ENCODE measurements around the gene RAP1GAP2. TPM values are rescaled to one million over a fixed set of nuclear protein-coding genes. Genes with fewer than 3 reads are reported as not detected.
A peak's percentile ranks its signal among the peaks of the same experiment; 100 is the strongest.

RAP1GAP2 gene
- polyA plus RNA-seq, 1 of the 3 experiments (the other 2 are of a cell fraction): 22.0 TPM

- H3K4me1 ChIP-seq (ENCODE audit: control insufficient read depth in 1 of 2, insufficient read depth in 2 of 2, low read depth in 1 of 2, low read length in 1 of 2): peaks cover 19 to 58% of the 10 kb centered on the region in 2 experiments; a peak in 3 of 4 replicates
- WGBS (ENCODE audit: low lambda C conversion rate): 52% methylated on average over 9 of the region's 10 CpGs
- H3K36me3 ChIP-seq (replicated peaks in 1 of 2; ENCODE audit: control insufficient read depth in 1 of 2, insufficient read depth in 2 of 2, low read length in 1 of 2): no peaks in the 10 kb centered on the region
- H3K4me2 ChIP-seq: peak overlapping the region; percentile 30
- 0 out of 2 replicates have a peak overlapping the region, but pooled peaks have one; percentile 27 for H2AFZ ChIP-seq (ENCODE audit: low read depth)
- peaks cover 29% of the 10 kb centered on the region for H3K79me2 ChIP-seq (ENCODE audit: insufficient read depth)
- H3F3A ChIP-seq (replicated peaks; ENCODE audit: insufficient read depth): peaks cover 4% of the 10 kb centered on the region
- H3K27me3 ChIP-seq (ENCODE audit: insufficient read depth): no peaks in the 10 kb centered on the region
- CTCF ChIA-PET: interaction anchor here (0.6 to 11.8 kb wide), 5 partner anchors 15 to 89 kb away, joined by 3 to 177 read pairs (median 7); no protein-coding TSS in a partner anchor
- H3K9me3 ChIP-seq: no peaks in the 10 kb centered on the region
- H3K4me3 ChIP-seq (ENCODE audit: low read depth in 2 of 2, low read length in 1 of 2): no peak overlapping the region
- H4K20me1 ChIP-seq (ENCODE audit: insufficient read depth): no peaks in the 10 kb centered on the region
- no peaks in the 10 kb centered on the region for H3K9me2 ChIP-seq
- POLR2A ChIA-PET: interaction anchor here (1.1 to 3.2 kb wide), 5 partner anchors 13 to 80 kb away, joined by 4 to 42 read pairs (median 9); no protein-coding TSS in a partner anchor
- peak overlapping the region; percentile 75 to 87 for H3K27ac ChIP-seq (ENCODE audit: low read depth in 2 of 2, low read length in 1 of 2)
- TF ChIP-seq CHD2 (IDR thresholded peaks at IDR 0.05; ENCODE audit: low read length, partially characterized antibody): peak; percentile 26
- TF ChIP-seq MXI1 (IDR thresholded peaks at IDR 0.05; ENCODE audit: low read depth, low read length): peak; percentile 87
- no peak for TF ChIP-seq SMC3 (IDR thresholded peaks at IDR 0.05; ENCODE audit: low read depth, low read length)
- TF ChIP-seq EP300 (IDR thresholded peaks at IDR 0.05; ENCODE audit: borderline replicate concordance in 1 of 2, low read depth in 1 of 2, low read length in 1 of 2): peak in 1 of 2 experiments; percentile 57; a peak in 1 of 4 replicates
- peak overlapping the region; percentile 25; the same call in 1 of the 2 replicates for H3K9ac ChIP-seq
- DNase-seq: peak; percentile 72
These were observed 128.0 kb downstream of the RAP1GAP2 start for GRCh38 chr17:2924211-2924610.

GRCh38 chr17:2925011-2925410 is 128.8 kb downstream of the RAP1GAP2 start:
- no peak overlapping the region for H3K9ac ChIP-seq
- no peak overlapping the region for H3K4me2 ChIP-seq
- H3K4me3 ChIP-seq (ENCODE audit: low read depth in 2 of 2, low read length in 1 of 2): no peak overlapping the region
- POLR2A ChIA-PET: interaction anchor here (1.3 to 3.2 kb wide), 9 partner anchors 9 to 79 kb away, joined by 3 to 42 read pairs (median 7); no protein-coding TSS in a partner anchor
- no peaks in the 10 kb centered on the region for H3K27me3 ChIP-seq (ENCODE audit: insufficient read depth)
- peaks cover 19 to 66% of the 10 kb centered on the region in 2 experiments; a peak in 3 of 4 replicates for H3K4me1 ChIP-seq (ENCODE audit: control insufficient read depth in 1 of 2, insufficient read depth in 2 of 2, low read depth in 1 of 2, low read length in 1 of 2)
- TF ChIP-seq NRF1 (IDR thresholded peaks at IDR 0.05; ENCODE audit: low read depth, low read length) (no peak), YY1 (IDR thresholded peaks at IDR 0.05; ENCODE audit: low read depth) (no peak), IRF3 (IDR thresholded peaks at IDR 0.05; ENCODE audit: low read depth, low read length) (no peak), TCF12 (IDR thresholded peaks at IDR 0.05) (no peak), RXRA (IDR thresholded peaks at IDR 0.05; ENCODE audit: borderline replicate concordance, low read depth) (no peak), RFX5 (IDR thresholded peaks at IDR 0.05; ENCODE audit: low read length) (no peak), RCOR1 (IDR thresholded peaks at IDR 0.05; ENCODE audit: low read length) (no peak), TAF1 (IDR thresholded peaks at IDR 0.05; ENCODE audit: borderline replicate concordance, low read depth, low read length) (no peak), USF1 (IDR thresholded peaks at IDR 0.05; ENCODE audit: borderline replicate concordance, low read depth) (no peak), JUND (IDR thresholded peaks at IDR 0.05) (no peak), SMC3 (IDR thresholded peaks at IDR 0.05; ENCODE audit: low read depth, low read length) (no peak), ZBTB33 (IDR thresholded peaks at IDR 0.05; ENCODE audit: borderline replicate concordance, low read depth) (no peak), ELF1 (IDR thresholded peaks at IDR 0.05) (no peak), FOXJ3 (CRISPR knock-in tag; IDR thresholded peaks at IDR 0.05) (no peak), GABPA (IDR thresholded peaks at IDR 0.05; ENCODE audit: low read depth) (no peak), USF2 (IDR thresholded peaks at IDR 0.05; ENCODE audit: borderline replicate concordance, low read depth, low read length) (no peak), CHD2 (IDR thresholded peaks at IDR 0.05; ENCODE audit: low read length, partially characterized antibody) (no peak)
- peak overlapping the region; percentile 75 to 87; a peak in 3 of 4 replicates for H3K27ac ChIP-seq (ENCODE audit: low read depth in 2 of 2, low read length in 1 of 2)
- peaks cover 25% of the 10 kb centered on the region for H3K79me2 ChIP-seq (ENCODE audit: insufficient read depth)
- H3F3A ChIP-seq (replicated peaks; ENCODE audit: insufficient read depth): peaks cover 4% of the 10 kb centered on the region
- no peaks in the 10 kb centered on the region for H3K36me3 ChIP-seq (replicated peaks in 1 of 2; ENCODE audit: control insufficient read depth in 1 of 2, insufficient read depth in 2 of 2, low read length in 1 of 2)
- CTCF ChIA-PET: interaction anchor here (1.5 to 11.8 kb wide), 5 partner anchors 16 to 76 kb away, joined by 4 to 177 read pairs (median 7); no protein-coding TSS in a partner anchor
- no peaks in the 10 kb centered on the region for H3K9me3 ChIP-seq
- H4K20me1 ChIP-seq (ENCODE audit: insufficient read depth): no peaks in the 10 kb centered on the region
- no peaks in the 10 kb centered on the region for H3K9me2 ChIP-seq
- no peak overlapping the region for H2AFZ ChIP-seq (ENCODE audit: low read depth)
- 98% methylated on average over 8 of the region's 8 CpGs for WGBS (ENCODE audit: low lambda C conversion rate)
- no peak for DNase-seq

Measured in SK-N-SH (cell line).